SJSA1 (cell line): ENCODE data around the gene ARHGAP45. TPM values are rescaled to one million over a fixed set of nuclear protein-coding genes. Genes with fewer than 3 reads are reported as not detected.

Experiments
- DNase-seq, 2 experiments: peaks; one replicate each; pipeline ENCODE4 v3.0.0-alpha.2; 2015 to 2020; ENCODE audit warnings: low spot score in 2 of 2, low read depth in 1 of 2
- H3K27ac ChIP-seq: fragments of 250-450 bp; sonication (Bioruptor Pico); 2 replicates; pipeline ENCODE4 v1.5.1; 2020; ENCODE audit warnings: mild to moderate bottlenecking, moderate library complexity
- H3K27me3 ChIP-seq: fragments of 250-450 bp; sonication (Bioruptor Pico); replicated peaks from 2 replicates; pipeline ENCODE4 v1.5.1; 2020; ENCODE audit warnings: mild to moderate bottlenecking, moderate library complexity
- H3K36me3 ChIP-seq: fragments of 250-450 bp; sonication (Bioruptor Pico); 2 replicates; pipeline ENCODE4 v1.5.1; 2020; ENCODE audit warnings: mild to moderate bottlenecking
- H3K4me1 ChIP-seq: fragments of 250-450 bp; sonication (Bioruptor Pico); replicated peaks from 2 replicates; pipeline ENCODE4 v1.6.1; 2021; ENCODE audit warnings: mild to moderate bottlenecking
- H3K4me3 ChIP-seq: fragments of 250-450 bp; sonication (Bioruptor Pico); 2 replicates; pipeline ENCODE4 v1.5.1; 2020; ENCODE audit warnings: mild to moderate bottlenecking
- H3K9me3 ChIP-seq: fragments of 250-450 bp; sonication (Bioruptor Pico); replicated peaks from 2 replicates; pipeline ENCODE4 v1.5.1; 2020; ENCODE audit warnings: mild to moderate bottlenecking
- total RNA-seq: library from RNA; depleted of rRNA; stranded (reverse); fragments of >200 nt; shearing (Covaris generic); gene quantifications from 2 replicates; pipeline ENCODE4 v1.2.3, GENCODE V29; 2014

ARHGAP45 gene
- total RNA-seq, 1 experiment from 2014 or later, result 0.03 TPM

GRCh38 chr19:1026783-1027649 lies 40.0 kb upstream of the ARHGAP45 start:
- peak in 1 of 2 experiments; percentile 46 for DNase-seq
- no peaks in the 10 kb centered on the region for H3K27me3 ChIP-seq
- peaks cover 43% of the 10 kb centered on the region for H3K36me3 ChIP-seq
- H3K27ac ChIP-seq, result peak overlapping the region; percentile 95
- no peaks in the 10 kb centered on the region for H3K9me3 ChIP-seq
- H3K4me1 ChIP-seq, result peaks cover 22% of the 10 kb centered on the region
- H3K4me3 ChIP-seq, result peak overlapping the region; percentile 98

- Histone ChIP-seq H3K27me3 (no peaks in the 10 kb centered on the region), H3K4me3 (peak overlapping the region; percentile 98), H3K9me3 (no peaks in the 10 kb centered on the region), H3K4me1 (peaks cover 22% of the 10 kb centered on the region), H3K27ac (peak overlapping the region; percentile 96), H3K36me3 (peaks cover 49% of the 10 kb centered on the region)
- peak in 1 of 2 experiments; percentile 42 for DNase-seq
Observed at GRCh38 chr19:1027650-1028061, 39.3 kb upstream of the ARHGAP45 start.

- Histone ChIP-seq H3K4me3 (peak overlapping the region; percentile 98), H3K27ac (peak overlapping the region; percentile 96), H3K27me3 (no peaks in the 10 kb centered on the region), H3K9me3 (no peaks in the 10 kb centered on the region), H3K36me3 (peaks cover 56% of the 10 kb centered on the region), H3K4me1 (peaks cover 22% of the 10 kb centered on the region)
- DNase-seq, result peak; percentile 88 to 98
Observed at GRCh38 chr19:1028062-1028926, 38.7 kb upstream of the ARHGAP45 start.

GRCh38 chr19:1032264-1032867 lies 34.6 kb upstream of the ARHGAP45 start:
- DNase-seq, result no peak
- no peaks in the 10 kb centered on the region for H3K27me3 ChIP-seq
- peaks cover 70% of the 10 kb centered on the region for H3K36me3 ChIP-seq
- H3K27ac ChIP-seq, result no peak overlapping the region
- no peak overlapping the region for H3K4me3 ChIP-seq
- peaks cover 22% of the 10 kb centered on the region for H3K4me1 ChIP-seq
- no peaks in the 10 kb centered on the region for H3K9me3 ChIP-seq

GRCh38 chr19:1035998-1036621 lies 30.9 kb upstream of the ARHGAP45 start:
- Histone ChIP-seq H3K36me3 (peaks cover 67% of the 10 kb centered on the region), H3K4me1 (peaks cover 40% of the 10 kb centered on the region), H3K4me3 (no peak overlapping the region), H3K27me3 (no peaks in the 10 kb centered on the region), H3K27ac (no peak overlapping the region), H3K9me3 (no peaks in the 10 kb centered on the region)
- no peak for DNase-seq

GRCh38 chr19:1037621-1038064 lies 29.3 kb upstream of the ARHGAP45 start:
- no peaks in the 10 kb centered on the region for H3K27me3 ChIP-seq
- H3K4me1 ChIP-seq, result peaks cover 48% of the 10 kb centered on the region
- no peaks in the 10 kb centered on the region for H3K9me3 ChIP-seq
- peaks cover 55% of the 10 kb centered on the region for H3K36me3 ChIP-seq
- no peak overlapping the region for H3K4me3 ChIP-seq
- H3K27ac ChIP-seq, result no peak overlapping the region
- no peak for DNase-seq

- peaks cover 48% of the 10 kb centered on the region for H3K4me1 ChIP-seq
- no peaks in the 10 kb centered on the region for H3K27me3 ChIP-seq
- H3K27ac ChIP-seq, result no peak overlapping the region
- no peak for DNase-seq
- peak overlapping the region; percentile 30; the same call in 1 of the 2 replicates for H3K4me3 ChIP-seq
- H3K36me3 ChIP-seq, result peaks cover 47% of the 10 kb centered on the region
- no peaks in the 10 kb centered on the region for H3K9me3 ChIP-seq
Observed at GRCh38 chr19:1038978-1039645, 27.9 kb upstream of the ARHGAP45 start.

GRCh38 chr19:1039646-1040475 lies 27.1 kb upstream of the ARHGAP45 start, which contains the start of gene ABCA7:
ABCA7 (plus strand) TSS chr19:1040107; CDS start chr19:1041362, 1,255 bp downstream.
- H3K4me3 ChIP-seq, result peak within 1 kb of the TSS; percentile 30
- H3K27ac ChIP-seq, result no peak within 1 kb of the TSS
- peaks cover 47% of the 10 kb centered on the region for H3K36me3 ChIP-seq
- peak; percentile 97 to 99 for DNase-seq
- no peaks in the 10 kb centered on the region for H3K9me3 ChIP-seq
- H3K4me1 ChIP-seq, result peaks cover 48% of the 10 kb centered on the region
- no peaks in the 10 kb centered on the region for H3K27me3 ChIP-seq

GRCh38 chr19:1040476-1041271 lies 26.3 kb upstream of the ARHGAP45 start:
- Histone ChIP-seq H3K4me1 (peaks cover 48% of the 10 kb centered on the region), H3K4me3 (peak overlapping the region; percentile 30), H3K27ac (no peak overlapping the region), H3K9me3 (no peaks in the 10 kb centered on the region), H3K36me3 (peaks cover 41% of the 10 kb centered on the region), H3K27me3 (no peaks in the 10 kb centered on the region)
- peak; percentile 90 to 94 for DNase-seq

GRCh38 chr19:1041272-1041834 lies 25.6 kb upstream of the ARHGAP45 start:
- DNase-seq, result no peak
- Histone ChIP-seq H3K4me3 (peak overlapping the region; percentile 30), H3K4me1 (peaks cover 43% of the 10 kb centered on the region), H3K27ac (no peak overlapping the region), H3K9me3 (no peaks in the 10 kb centered on the region), H3K36me3 (peaks cover 34% of the 10 kb centered on the region), H3K27me3 (no peaks in the 10 kb centered on the region)
